GM10266 (cell line): ENCODE results near the gene HPSE2.

Experiments
- DNase-seq: peaks from one replicate; pipeline ENCODE4 v3.0.0; 2012; ENCODE audit errors: extremely low spot score
- CTCF ChIP-seq: IDR thresholded peaks from 2 replicates; pipeline ENCODE4 v1.5.1; 2012; ENCODE audit warnings: mild to moderate bottlenecking, low read depth; ENCODE audit not compliant: control insufficient read depth, insufficient read depth; ENCODE audit errors: missing control alignments

The HPSE2 gene

GRCh38 chr10:98446151-98446660 is 789.4 kb downstream of the HPSE2 start:
- peak; percentile 22 for TF ChIP-seq CTCF
- no peak for DNase-seq

GRCh38 chr10:98445200-98445812 is 790.3 kb downstream of the HPSE2 start:
- DNase-seq: no peak
- no peak for TF ChIP-seq CTCF

- TF ChIP-seq CTCF: no peak
- no peak for DNase-seq
Measured at GRCh38 chr10:98444314-98445006, 791.2 kb downstream of the HPSE2 start.

- DNase-seq: no peak
- no peak for TF ChIP-seq CTCF
Measured at GRCh38 chr10:98438715-98439114, 796.9 kb downstream of the HPSE2 start.

GRCh38 chr10:98436704-98437103 is 798.9 kb downstream of the HPSE2 start:
- no peak for TF ChIP-seq CTCF
- DNase-seq: no peak

- DNase-seq: no peak
- no peak for TF ChIP-seq CTCF
Measured at GRCh38 chr10:98435178-98435577, 800.5 kb downstream of the HPSE2 start.
